ENCODE data around the gene S100PBP. TPM values are rescaled to one million over a fixed set of nuclear protein-coding genes. Genes with fewer than 3 reads are reported as not detected.
"Not testable (repeated sequence)": the region's sequence is repeated elsewhere in the genome, so short reads cannot be mapped to it uniquely, and the experiment has no call there.

S100PBP gene
- total RNA-seq, 1 donor = 46.6 TPM

DNA sequence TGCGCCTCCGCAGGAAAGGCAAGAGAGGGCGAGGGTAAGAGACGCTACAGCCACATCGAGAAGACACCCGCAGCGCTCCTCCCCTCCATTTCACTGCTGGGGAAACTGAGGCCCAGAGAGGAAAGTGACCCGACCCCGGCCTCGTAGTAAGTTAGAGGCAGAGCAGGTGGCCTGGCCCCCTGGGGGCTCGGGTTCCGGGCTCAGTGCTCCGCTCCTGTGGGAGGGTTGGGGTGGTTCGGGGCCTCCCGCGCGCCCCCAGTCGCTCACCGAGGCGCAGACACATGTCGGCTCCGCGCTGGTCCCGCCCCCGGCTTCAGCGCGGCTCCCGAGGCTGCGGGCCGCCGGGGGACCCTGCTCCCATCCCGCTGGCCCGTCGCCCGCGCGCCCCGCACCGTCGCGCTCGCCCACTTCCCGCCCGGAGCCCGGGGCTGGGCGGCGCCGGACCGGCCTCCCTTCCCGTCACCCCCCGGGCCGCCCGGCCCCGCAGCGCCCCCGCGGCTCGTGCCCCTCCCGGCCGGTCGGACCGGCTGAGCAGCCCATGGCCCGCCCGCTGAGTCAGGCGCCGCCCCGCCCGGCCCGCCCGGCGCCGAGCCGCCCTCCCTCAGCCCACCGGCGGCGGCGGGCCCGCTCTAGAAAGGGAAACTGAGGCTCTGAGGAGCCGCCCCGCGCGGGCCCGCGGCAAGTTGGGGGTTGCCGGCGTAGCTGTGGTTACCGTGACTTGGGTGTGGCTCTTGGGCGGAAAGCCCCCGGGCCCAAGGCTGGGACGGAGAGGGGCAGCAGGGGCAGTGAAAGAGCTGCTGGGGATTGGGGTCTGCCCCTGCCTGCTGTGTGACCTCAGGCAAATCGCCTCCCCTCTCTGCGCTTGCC, 83.7 kb downstream of the S100PBP start, which contains the start of gene TMEM54:
TMEM54 (minus strand) TSS at position 434 of the 867 bp plus-strand sequence; CDS start at position 283, 151 bp downstream.
- TF ChIP-seq, protein P1, sequence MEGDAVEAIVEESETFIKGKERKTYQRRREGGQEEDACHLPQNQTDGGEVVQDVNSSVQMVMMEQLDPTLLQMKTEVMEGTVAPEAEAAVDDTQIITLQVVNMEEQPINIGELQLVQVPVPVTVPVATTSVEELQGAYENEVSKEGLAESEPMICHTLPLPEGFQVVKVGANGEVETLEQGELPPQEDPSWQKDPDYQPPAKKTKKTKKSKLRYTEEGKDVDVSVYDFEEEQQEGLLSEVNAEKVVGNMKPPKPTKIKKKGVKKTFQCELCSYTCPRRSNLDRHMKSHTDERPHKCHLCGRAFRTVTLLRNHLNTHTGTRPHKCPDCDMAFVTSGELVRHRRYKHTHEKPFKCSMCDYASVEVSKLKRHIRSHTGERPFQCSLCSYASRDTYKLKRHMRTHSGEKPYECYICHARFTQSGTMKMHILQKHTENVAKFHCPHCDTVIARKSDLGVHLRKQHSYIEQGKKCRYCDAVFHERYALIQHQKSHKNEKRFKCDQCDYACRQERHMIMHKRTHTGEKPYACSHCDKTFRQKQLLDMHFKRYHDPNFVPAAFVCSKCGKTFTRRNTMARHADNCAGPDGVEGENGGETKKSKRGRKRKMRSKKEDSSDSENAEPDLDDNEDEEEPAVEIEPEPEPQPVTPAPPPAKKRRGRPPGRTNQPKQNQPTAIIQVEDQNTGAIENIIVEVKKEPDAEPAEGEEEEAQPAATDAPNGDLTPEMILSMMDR (IDR thresholded peaks at IDR 0.05; ENCODE audit: insufficient read depth, low read depth, low read length) = no peak
- no peak for DNase-seq (ENCODE audit: low read depth)
- H3K4me3 ChIP-seq (ENCODE audit: low read depth, low read length) = peak within 1 kb of the TSS; percentile 68

DNA sequence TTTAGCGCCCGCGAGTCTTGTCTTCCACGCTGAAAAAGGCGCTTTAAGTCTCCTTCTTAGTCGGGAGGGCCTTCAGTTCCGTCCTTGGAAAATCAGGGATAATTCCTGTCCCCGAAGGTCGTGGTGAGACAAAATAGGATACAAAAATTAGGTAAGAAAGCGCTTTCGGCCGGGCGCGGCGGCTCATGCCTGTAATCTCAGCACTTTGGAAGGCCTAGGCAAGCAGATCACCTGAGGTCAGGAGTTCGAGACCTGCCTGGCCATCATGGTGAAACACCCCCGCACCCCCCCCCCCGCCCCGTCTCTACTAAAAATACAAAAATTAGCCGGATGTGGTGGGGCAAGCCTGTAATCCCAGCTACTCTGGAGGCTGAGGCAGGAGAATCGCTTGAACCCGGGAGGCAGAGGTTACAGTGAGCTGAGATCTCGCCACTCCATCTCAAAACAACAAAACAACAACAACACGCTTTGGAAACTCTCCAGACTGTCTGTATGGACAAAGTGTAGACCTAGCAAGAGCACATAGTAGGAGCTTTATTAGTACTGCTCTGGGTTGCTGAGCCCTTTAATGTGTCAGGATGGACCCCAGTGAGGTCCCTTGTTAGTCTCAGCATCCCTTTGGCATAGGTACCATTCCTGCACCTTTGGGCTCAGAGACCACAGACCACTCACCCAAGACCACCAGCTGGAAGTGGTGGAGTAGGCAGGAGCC, 84.5 kb downstream of the S100PBP start:
- TF ChIP-seq, protein P1 (IDR thresholded peaks at IDR 0.05; ENCODE audit: insufficient read depth, low read depth, low read length) = no peak
- H3K4me3 ChIP-seq (ENCODE audit: low read depth, low read length) = peak overlapping the region; percentile 68
- DNase-seq (ENCODE audit: low read depth) = no peak

DNA sequence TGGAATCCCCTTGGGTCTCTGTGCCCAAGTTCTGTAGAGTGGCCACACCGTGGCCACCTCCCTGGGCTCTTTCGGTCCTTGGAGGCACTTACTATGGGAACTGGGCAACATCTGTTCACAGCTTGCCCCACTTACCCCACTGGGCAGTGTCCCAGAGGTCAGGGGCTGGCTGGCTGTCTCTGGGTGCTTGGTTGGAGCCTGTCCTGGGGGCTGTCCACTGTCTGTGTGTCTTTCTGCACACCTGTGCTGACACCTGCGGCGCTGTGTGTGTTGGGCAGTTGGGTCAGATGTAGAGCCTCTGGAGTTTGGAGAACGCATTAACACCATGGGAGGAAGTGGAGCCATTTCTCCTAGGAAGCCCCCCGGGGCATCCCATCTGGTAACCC, 85.1 kb downstream of the S100PBP start:
- H3K4me3 ChIP-seq (ENCODE audit: low read depth, low read length) = no peak overlapping the region
- TF ChIP-seq, protein P1 (IDR thresholded peaks at IDR 0.05; ENCODE audit: insufficient read depth, low read depth, low read length) = no peak
- no peak for DNase-seq (ENCODE audit: low read depth)

DNA sequence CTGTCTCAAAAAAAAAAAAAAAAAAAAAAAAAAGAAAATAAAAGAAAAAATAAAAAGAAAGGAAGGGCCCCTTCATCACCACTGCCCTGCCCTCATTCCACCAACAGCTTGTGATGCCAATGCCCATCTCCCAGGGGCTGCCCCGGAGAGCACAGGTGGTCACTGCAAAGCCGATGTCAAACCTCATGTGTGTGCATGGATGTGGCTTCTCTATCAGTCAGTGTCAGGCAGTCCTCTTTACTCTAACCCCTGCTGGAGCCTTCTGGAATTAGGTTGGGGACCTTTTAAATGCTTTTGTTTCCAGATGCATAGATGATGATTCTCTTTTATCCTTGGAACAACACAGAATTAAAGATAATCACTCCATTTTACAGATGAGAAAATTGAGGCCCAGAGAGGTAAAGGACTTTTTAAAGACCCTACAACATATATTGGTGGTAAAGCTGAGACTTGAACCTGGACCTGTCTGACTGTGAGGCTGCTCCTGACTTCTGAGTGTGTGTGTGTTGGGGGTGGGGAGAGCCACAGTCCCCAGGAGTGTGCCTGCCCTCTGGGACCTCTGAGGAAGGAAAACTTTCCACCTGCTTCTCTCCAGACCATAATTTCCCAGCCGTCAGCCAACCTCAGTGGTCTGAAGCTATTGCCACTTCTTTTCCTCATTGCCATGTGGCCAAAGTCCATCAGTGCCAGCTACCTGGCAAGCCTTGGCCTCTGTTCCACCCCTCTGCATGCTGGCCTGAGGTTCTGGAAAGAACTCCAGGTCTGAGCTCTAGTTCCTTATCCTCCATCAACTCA, 86.7 kb downstream of the S100PBP start:
- H3K4me3 ChIP-seq (ENCODE audit: low read depth, low read length) = no peak overlapping the region
- TF ChIP-seq, protein P1 (IDR thresholded peaks at IDR 0.05; ENCODE audit: insufficient read depth, low read depth, low read length) = no peak
- no peak for DNase-seq (ENCODE audit: low read depth)

DNA sequence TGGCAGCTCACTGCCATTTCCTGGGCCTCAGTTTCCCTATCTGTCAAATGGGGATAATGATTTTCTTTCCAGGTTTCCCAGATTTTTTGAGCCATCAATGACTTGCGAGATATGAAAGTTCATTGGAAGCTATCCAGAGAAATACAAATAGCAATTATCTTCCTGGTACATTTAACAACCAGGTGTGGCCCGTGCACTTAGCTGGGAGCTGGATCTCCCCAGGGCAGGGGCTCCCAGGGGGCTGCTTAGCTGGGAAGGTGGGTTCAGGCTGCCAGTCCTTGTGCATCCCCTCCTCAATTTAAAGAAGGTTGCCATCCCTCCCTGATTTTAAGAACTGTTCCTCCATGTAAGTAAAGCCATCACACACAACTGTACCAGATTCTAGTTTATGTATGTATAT, 87.3 kb downstream of the S100PBP start:
- no peak for DNase-seq (ENCODE audit: low read depth)
- no peak overlapping the region for H3K4me3 ChIP-seq (ENCODE audit: low read depth, low read length)
- TF ChIP-seq, protein P1 (IDR thresholded peaks at IDR 0.05; ENCODE audit: insufficient read depth, low read depth, low read length) = no peak

DNA sequence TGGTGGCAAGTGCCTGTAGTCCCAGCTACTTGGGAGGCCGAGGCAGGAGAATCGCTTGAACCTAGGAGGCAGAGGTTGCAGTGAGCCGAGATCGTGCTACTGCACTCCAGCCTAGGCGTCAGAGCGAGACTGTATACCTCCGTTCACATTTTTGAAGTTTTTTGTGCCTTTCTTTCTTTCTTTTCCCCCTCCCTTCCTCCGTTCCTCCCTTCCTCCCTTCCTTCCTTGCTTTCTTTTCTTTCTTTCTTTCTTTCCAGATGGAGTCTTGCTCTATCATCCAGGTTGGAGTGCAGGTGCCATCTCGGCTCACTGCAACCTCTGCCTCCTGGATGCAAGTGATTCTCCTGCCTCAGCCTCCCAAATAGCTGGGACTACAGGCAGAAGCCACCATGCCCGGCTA, 88.1 kb downstream of the S100PBP start:
- DNase-seq (ENCODE audit: low read depth) = not testable (repeated sequence)

More for the DNA sequence above, 88.1 kb downstream of the S100PBP start:
- H3K4me3 ChIP-seq (ENCODE audit: low read depth, low read length) = not testable (repeated sequence)
